Kidney (tissue), 14 donors: ENCODE measurements around the gene NRXN3. TPM values are rescaled to one million over a fixed set of nuclear protein-coding genes. Genes with fewer than 3 reads are reported as not detected.

Experiments
- DNase-seq, 5 donors: peaks; one replicate each; pipeline ENCODE4 v3.0.0-alpha.2; 2013 to 2020
- FAIRE-seq: peaks from 2 replicates; lab custom pipeline; 2012; peaks lifted over from hg19 to GRCh38; lab: Jason Lieb, UNC
- H3K27ac ChIP-seq, 2 donors: one replicate each; pipeline ENCODE4 v1.7.0; 2013; ENCODE audit warnings: low read depth in 2 of 2, low read length in 2 of 2, inconsistent platforms in 1 of 2
- H3K27me3 ChIP-seq: one replicate; pipeline ENCODE4 v1.7.1; 2013; ENCODE audit warnings: low read length, inconsistent platforms; ENCODE audit not compliant: control insufficient read depth, insufficient read depth
- H3K36me3 ChIP-seq, 3 donors: one replicate each; pipeline versions ENCODE4 v1.7.0 to v1.7.1; 2013; ENCODE audit warnings: low read length in 3 of 3, control low read depth in 1 of 3, inconsistent platforms in 1 of 3; ENCODE audit not compliant: insufficient read depth in 3 of 3, control insufficient read depth in 2 of 3
- H3K4me1 ChIP-seq, 3 donors: one replicate each; pipeline versions ENCODE4 v1.7.0 to v1.7.1; 2013; ENCODE audit warnings: low read length in 3 of 3, inconsistent platforms in 1 of 3, low read depth in 1 of 3; ENCODE audit not compliant: control insufficient read depth in 2 of 3, insufficient read depth in 2 of 3
- H3K4me3 ChIP-seq, 3 donors: one replicate each; pipeline versions ENCODE4 v1.7.0 to v1.8.1; 2013; ENCODE audit warnings: low read length in 3 of 3, control low read depth in 1 of 3, inconsistent platforms in 1 of 3
- H3K9ac ChIP-seq, 3 donors: one replicate each; pipeline versions ENCODE4 v1.7.0 to v1.7.1; 2013; ENCODE audit warnings: low read length in 3 of 3, control low read depth in 1 of 3, inconsistent platforms in 1 of 3
- H3K9me3 ChIP-seq, 3 donors: one replicate each; pipeline versions ENCODE4 v1.7.0 to v1.7.1; 2013; ENCODE audit warnings: low read length in 3 of 3, control low read depth in 1 of 3, inconsistent platforms in 1 of 3; ENCODE audit not compliant: control insufficient read depth in 2 of 3, insufficient read depth in 1 of 3
- CTCF ChIP-seq: IDR thresholded peaks from 3 replicates; pipeline ENCODE4 v1.5.1; 2012; ENCODE audit warnings: mild to moderate bottlenecking, moderate library complexity, borderline replicate concordance; ENCODE audit not compliant: insufficient read depth; ENCODE audit errors: extremely low read depth
- intact Hi-C: fragments of 100-400 bp; cut with DNase I; formaldehyde crosslinking; loops from one replicate; pipeline ENCODE4 v1.11.1; 2022
- polyA plus RNA-seq: library from polyadenylated mRNA; stranded (reverse); fragments of 350-450 nt; fragmentation: Illumina TruSeq; extraction: RNeasy Lipid Tissue Mini Kit (QIAGEN cat#74804); gene quantifications from one replicate; pipeline ENCODE4 v1.2.3, GENCODE V29; 2014; ENCODE audit warnings: low read depth, low replicate concordance; ENCODE audit not compliant: insufficient read depth
- total RNA-seq: library from RNA; stranded (reverse); fragmentation: NEBNext Ultra II Directional; extraction: Animal tissue kit (Norgen Biotek cat#: 25700); gene quantifications from one replicate; pipeline ENCODE4 v1.2.1, GENCODE V29; 2021
- donor health status: control.
- donor health status: control.
- donor health status: control.
- donor health status: control.
- donor health status: control.
- donor health status: DM: yes; HTN: yes; CAD: no.
- donor health status: Normal renal cell carcinoma (clear cell type).

Gene NRXN3
- total and polyA plus RNA-seq, 2 donors from 2014 or later, result 1.5 to 2.4 TPM

GRCh38 chr14:79325557-79325956 lies 1155.4 kb downstream of the NRXN3 start:
- no peak for FAIRE-seq

DNA sequence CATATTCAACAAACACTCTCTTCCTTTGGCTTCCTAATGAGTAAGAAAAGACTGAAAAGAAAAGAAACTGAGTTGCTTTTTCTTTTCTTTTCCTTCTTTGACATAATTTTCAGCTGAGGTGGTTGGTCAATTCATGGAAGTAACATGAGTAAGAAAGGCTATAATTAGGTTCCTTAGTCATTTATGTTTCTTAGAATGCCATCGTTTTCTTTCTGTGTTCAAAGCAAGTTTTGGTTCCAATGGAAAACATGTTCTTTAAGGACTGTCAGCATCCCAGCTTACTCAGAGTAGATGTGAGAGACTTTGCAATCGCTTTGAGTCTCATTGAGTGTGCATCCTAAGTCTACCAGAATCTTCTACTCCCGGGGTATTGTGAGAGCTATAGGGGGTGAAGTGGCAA lies 1158.7 kb downstream of the NRXN3 start:
- intact Hi-C loops, result no loop called here
- no peak for TF ChIP-seq CTCF
- Histone ChIP-seq H3K27me3 (no peaks in the 10 kb centered on the region), H3K4me1 (no peaks in the 10 kb centered on the region), H3K9ac (no peak overlapping the region), H3K27ac (no peak overlapping the region), H3K36me3 (no peaks in the 10 kb centered on the region), H3K9me3 (no peaks in the 10 kb centered on the region), H3K4me3 (no peak overlapping the region)
- no peak for DNase-seq
- FAIRE-seq, result no peak

More at GRCh38 chr14:79325557-79325956, 1155.4 kb downstream of the NRXN3 start:
- TF ChIP-seq CTCF, result no peak
- Histone ChIP-seq H3K27ac (no peak overlapping the region), H3K27me3 (no peaks in the 10 kb centered on the region), H3K4me3 (no peak overlapping the region), H3K4me1 (no peaks in the 10 kb centered on the region), H3K9me3 (no peaks in the 10 kb centered on the region), H3K36me3 (no peaks in the 10 kb centered on the region), H3K9ac (no peak overlapping the region)
- DNase-seq, result no peak
- intact Hi-C loops, result no loop called here

- FAIRE-seq, result no peak
- H3K9ac ChIP-seq, result no peak overlapping the region
- H3K4me1 ChIP-seq, result no peaks in the 10 kb centered on the region
- no peak overlapping the region for H3K4me3 ChIP-seq
- H3K36me3 ChIP-seq, result no peaks in the 10 kb centered on the region
- H3K9me3 ChIP-seq, result no peaks in the 10 kb centered on the region
- DNase-seq, result no peak
- H3K27ac ChIP-seq, result no peak overlapping the region
- no peak for TF ChIP-seq CTCF
- intact Hi-C loops, result no loop called here
- H3K27me3 ChIP-seq, result no peaks in the 10 kb centered on the region
Observed at GRCh38 chr14:79331830-79332229, 1161.7 kb downstream of the NRXN3 start.

DNA sequence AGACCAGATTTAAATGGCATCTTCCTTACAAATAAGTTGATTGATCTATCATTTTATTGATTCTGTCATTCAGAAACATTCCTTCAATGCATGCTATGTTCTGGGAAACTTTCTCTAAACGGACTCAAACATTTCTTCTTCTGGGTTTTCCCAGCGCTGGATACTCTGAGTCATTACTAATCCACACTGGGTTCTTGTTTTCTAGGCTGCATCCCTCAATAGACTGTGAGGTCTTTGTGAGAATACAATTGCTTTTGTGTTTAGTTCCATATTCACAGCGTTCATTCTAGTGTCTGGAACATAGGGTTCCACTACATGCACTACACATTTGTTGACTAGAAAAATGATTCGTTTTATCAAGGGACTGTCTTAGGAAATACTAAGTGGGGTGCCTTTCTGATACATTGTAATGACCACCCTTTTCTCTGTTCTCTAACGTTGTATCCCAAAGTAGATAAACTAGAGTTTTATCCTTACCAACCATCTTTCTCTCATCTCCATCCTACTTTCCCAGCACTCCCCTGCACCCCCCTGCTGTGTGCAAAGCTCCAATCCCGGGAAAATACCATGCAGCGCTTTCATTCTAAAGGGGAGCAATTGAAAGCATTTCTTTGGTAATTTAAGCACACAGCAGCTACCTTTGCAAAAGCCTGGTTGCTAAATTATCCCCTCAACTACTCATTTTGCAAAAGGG lies 1162.5 kb downstream of the NRXN3 start:
- Histone ChIP-seq H3K9me3 (no peaks in the 10 kb centered on the region), H3K27ac (no peak overlapping the region), H3K9ac (no peak overlapping the region), H3K4me3 (no peak overlapping the region), H3K4me1 (no peaks in the 10 kb centered on the region), H3K36me3 (no peaks in the 10 kb centered on the region), H3K27me3 (no peaks in the 10 kb centered on the region)
- no peak for DNase-seq
- FAIRE-seq, result no peak
- intact Hi-C loops, result no loop called here
- TF ChIP-seq CTCF, result no peak
